SIG-M5 treated with dmso at 0.1 percent for 504 hours (cell line): ENCODE measurements around the gene MSANTD2.
A peak's percentile ranks its signal among the peaks of the same experiment; 100 is the strongest.

Experiments used
- DNase-seq: peaks from one replicate; lab custom pipeline; 2025; ENCODE audit not compliant: unreplicated experiment; lab: John Stamatoyannopoulos, UW

Gene MSANTD2

GRCh38 chr11:124738713-124739478 lies 61.3 kb downstream of the MSANTD2 start:
- no peak for DNase-seq

GRCh38 chr11:124737638-124738305 lies 62.4 kb downstream of the MSANTD2 start:
- DNase-seq: no peak

GRCh38 chr11:124736736-124737135 lies 63.5 kb downstream of the MSANTD2 start:
- peak; percentile 76 for DNase-seq

GRCh38 chr11:124732230-124732629 lies 68.0 kb downstream of the MSANTD2 start:
- DNase-seq: peak; percentile 65

- DNase-seq: no peak
Observed at GRCh38 chr11:124729571-124729970, 70.6 kb downstream of the MSANTD2 start.

GRCh38 chr11:124728134-124728533 lies 72.1 kb downstream of the MSANTD2 start:
- no peak for DNase-seq

GRCh38 chr11:124727474-124727873 lies 72.7 kb downstream of the MSANTD2 start:
- DNase-seq: no peak

- DNase-seq: no peak
Observed at GRCh38 chr11:124725719-124726105, 74.5 kb downstream of the MSANTD2 start.

GRCh38 chr11:124724979-124725718 lies 75.1 kb downstream of the MSANTD2 start:
- DNase-seq: no peak

GRCh38 chr11:124722176-124722575 lies 78.0 kb downstream of the MSANTD2 start:
- no peak for DNase-seq

GRCh38 chr11:124719534-124719933 lies 80.7 kb downstream of the MSANTD2 start:
- DNase-seq: no peak

- DNase-seq: no peak
Observed at GRCh38 chr11:124718801-124719200, 81.4 kb downstream of the MSANTD2 start.

GRCh38 chr11:124717786-124718651 lies 82.2 kb downstream of the MSANTD2 start:
- no peak for DNase-seq

GRCh38 chr11:124717421-124717785 lies 82.8 kb downstream of the MSANTD2 start:
- DNase-seq: no peak

- DNase-seq: no peak
Observed at GRCh38 chr11:124716591-124716990, 83.6 kb downstream of the MSANTD2 start.
